ENCODE results near the gene TBK1. TPM values are rescaled to one million over a fixed set of nuclear protein-coding genes. Genes with fewer than 3 reads are reported as not detected.
A peak's percentile ranks its signal among the peaks of the same experiment; 100 is the strongest.

The TBK1 gene
- total and polyA plus RNA-seq, 9 of the 15 experiments (the other 6 are each of a cell fraction or from before 2014, with no cell fraction given), result 20.4 to 42.0 (median 27.8) TPM

- TF ChIP-seq ATF3 (IDR thresholded peaks at IDR 0.05), result peak; percentile 96
- peak; percentile 83; the same call in 1 of the 2 replicates for TF ChIP-seq ATF3 (CRISPR knock-in tag; conservative IDR thresholded peaks at IDR 0.05)
- TF ChIP-seq ZBTB12 (CRISPR knock-in tag; IDR thresholded peaks at IDR 0.05), result no peak
- no peak for TF ChIP-seq ZNF79 (CRISPR knock-in tag; IDR thresholded peaks at IDR 0.05; ENCODE audit: low read depth)
- no peak for TF ChIP-seq REST (IDR thresholded peaks at IDR 0.05; ENCODE audit: borderline replicate concordance)
- peak; percentile 54; the same call in 1 of the 2 replicates for TF ChIP-seq REST (CRISPR knock-in tag; IDR thresholded peaks at IDR 0.05; ENCODE audit: low read depth)
- no peak for TF ChIP-seq MTA2 (IDR thresholded peaks at IDR 0.05; ENCODE audit: low read depth)
- TF ChIP-seq ZNF444 (CRISPR knock-in tag; IDR thresholded peaks at IDR 0.05), result 0 out of 2 replicates have a peak, but pooled peaks have one; percentile 25
- no peak for TF ChIP-seq KLF10 (CRISPR knock-in tag; IDR thresholded peaks at IDR 0.05)
- TF ChIP-seq DNMT1 (IDR thresholded peaks at IDR 0.05), result no peak
- no peak for TF ChIP-seq MCM2 (IDR thresholded peaks at IDR 0.05; ENCODE audit: low read depth)
- TF ChIP-seq BCL6 (CRISPR knock-in tag; IDR thresholded peaks at IDR 0.05), result no peak
- 0 out of 2 replicates have a peak, but pooled peaks have one; percentile 37 for TF ChIP-seq ZNF143 (CRISPR knock-in tag; IDR thresholded peaks at IDR 0.05)
- TF ChIP-seq ARNT (IDR thresholded peaks at IDR 0.05), result no peak
- peak; percentile 87 for TF ChIP-seq POLR2A (conservative IDR thresholded peaks at IDR 0.05)
- TF ChIP-seq SNAPC5 (CRISPR knock-in tag; IDR thresholded peaks at IDR 0.05), result no peak
- 0 out of 2 replicates have a peak, but pooled peaks have one; percentile 74 for TF ChIP-seq SMAD4 (CRISPR knock-in tag; conservative IDR thresholded peaks at IDR 0.05)
- TF ChIP-seq TBP (optimal IDR thresholded peaks at IDR 0.05; ENCODE audit: low read depth, low read length), result peak; percentile 80
- no peak for TF ChIP-seq ZZZ3 (IDR thresholded peaks at IDR 0.05)
- no peak for TF ChIP-seq ZNF696 (CRISPR knock-in tag; conservative IDR thresholded peaks at IDR 0.05)
Observed at GRCh38 chr12:64404470-64405256, 47.3 kb upstream of the TBK1 start (continued).
